Vagina (tissue), 2 donors: ENCODE data around the gene DNASE1L2.

Experiments used
- POLR2A ChIP-seq, 2 donors: fragments of 450-650 bp; IDR thresholded peaks; one replicate each; pipeline ENCODE4 v1.6.1; 2017; ENCODE audit warnings: antibody characterized with exemption in 2 of 2, mild to moderate bottlenecking in 2 of 2, moderate library complexity in 2 of 2
- POLR2AphosphoS5 ChIP-seq, 2 donors: sonication (generic); formaldehyde crosslinking; IDR thresholded peaks; one replicate each; pipeline ENCODE4 v1.9.0; 2017; ENCODE audit warnings: antibody characterized with exemption in 2 of 2, mild to moderate bottlenecking in 2 of 2, low read depth in 1 of 2; ENCODE audit not compliant: insufficient read depth in 1 of 2
- TF ChIP-seq, protein P1 (sequence below), 3 experiments: fragments of 450-650 bp in 2 of 3; fragments of 200-600 bp in 1 of 3; sonication (generic) in 1 of 3; IDR thresholded peaks; one replicate each; pipeline ENCODE4 v1.5.1; 2017 to 2019; ENCODE audit warnings: antibody characterized with exemption in 3 of 3, mild to moderate bottlenecking in 2 of 3, moderate library complexity in 2 of 3

GRCh38 chr16:2243781-2244180 is 7.5 kb downstream of the DNASE1L2 start:
- TF ChIP-seq, protein P1, sequence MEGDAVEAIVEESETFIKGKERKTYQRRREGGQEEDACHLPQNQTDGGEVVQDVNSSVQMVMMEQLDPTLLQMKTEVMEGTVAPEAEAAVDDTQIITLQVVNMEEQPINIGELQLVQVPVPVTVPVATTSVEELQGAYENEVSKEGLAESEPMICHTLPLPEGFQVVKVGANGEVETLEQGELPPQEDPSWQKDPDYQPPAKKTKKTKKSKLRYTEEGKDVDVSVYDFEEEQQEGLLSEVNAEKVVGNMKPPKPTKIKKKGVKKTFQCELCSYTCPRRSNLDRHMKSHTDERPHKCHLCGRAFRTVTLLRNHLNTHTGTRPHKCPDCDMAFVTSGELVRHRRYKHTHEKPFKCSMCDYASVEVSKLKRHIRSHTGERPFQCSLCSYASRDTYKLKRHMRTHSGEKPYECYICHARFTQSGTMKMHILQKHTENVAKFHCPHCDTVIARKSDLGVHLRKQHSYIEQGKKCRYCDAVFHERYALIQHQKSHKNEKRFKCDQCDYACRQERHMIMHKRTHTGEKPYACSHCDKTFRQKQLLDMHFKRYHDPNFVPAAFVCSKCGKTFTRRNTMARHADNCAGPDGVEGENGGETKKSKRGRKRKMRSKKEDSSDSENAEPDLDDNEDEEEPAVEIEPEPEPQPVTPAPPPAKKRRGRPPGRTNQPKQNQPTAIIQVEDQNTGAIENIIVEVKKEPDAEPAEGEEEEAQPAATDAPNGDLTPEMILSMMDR (IDR thresholded peaks at IDR 0.05) = no peak
- no peak for TF ChIP-seq POLR2A (IDR thresholded peaks at IDR 0.05)
- TF ChIP-seq POLR2AphosphoS5 (IDR thresholded peaks at IDR 0.05; ENCODE audit: insufficient read depth in 1 of 2, low read depth in 1 of 2) = no peak
